Stimulated activated CD4-positive, alpha-beta T cell treated with anti-CD3 and anti-CD28 coated beads, TNF-alpha, amount 100 ng/mL, for 4 hours (primary cell): ENCODE results near the gene MLPH.

Experiments
- DNase-seq, 3 experiments: peaks; one replicate each; pipeline ENCODE4 v3.0.0-alpha.2; 2020; ENCODE audit warnings: low read depth in 3 of 3

The MLPH gene, protein sequence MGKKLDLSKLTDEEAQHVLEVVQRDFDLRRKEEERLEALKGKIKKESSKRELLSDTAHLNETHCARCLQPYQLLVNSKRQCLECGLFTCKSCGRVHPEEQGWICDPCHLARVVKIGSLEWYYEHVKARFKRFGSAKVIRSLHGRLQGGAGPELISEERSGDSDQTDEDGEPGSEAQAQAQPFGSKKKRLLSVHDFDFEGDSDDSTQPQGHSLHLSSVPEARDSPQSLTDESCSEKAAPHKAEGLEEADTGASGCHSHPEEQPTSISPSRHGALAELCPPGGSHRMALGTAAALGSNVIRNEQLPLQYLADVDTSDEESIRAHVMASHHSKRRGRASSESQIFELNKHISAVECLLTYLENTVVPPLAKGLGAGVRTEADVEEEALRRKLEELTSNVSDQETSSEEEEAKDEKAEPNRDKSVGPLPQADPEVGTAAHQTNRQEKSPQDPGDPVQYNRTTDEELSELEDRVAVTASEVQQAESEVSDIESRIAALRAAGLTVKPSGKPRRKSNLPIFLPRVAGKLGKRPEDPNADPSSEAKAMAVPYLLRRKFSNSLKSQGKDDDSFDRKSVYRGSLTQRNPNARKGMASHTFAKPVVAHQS

DNA sequence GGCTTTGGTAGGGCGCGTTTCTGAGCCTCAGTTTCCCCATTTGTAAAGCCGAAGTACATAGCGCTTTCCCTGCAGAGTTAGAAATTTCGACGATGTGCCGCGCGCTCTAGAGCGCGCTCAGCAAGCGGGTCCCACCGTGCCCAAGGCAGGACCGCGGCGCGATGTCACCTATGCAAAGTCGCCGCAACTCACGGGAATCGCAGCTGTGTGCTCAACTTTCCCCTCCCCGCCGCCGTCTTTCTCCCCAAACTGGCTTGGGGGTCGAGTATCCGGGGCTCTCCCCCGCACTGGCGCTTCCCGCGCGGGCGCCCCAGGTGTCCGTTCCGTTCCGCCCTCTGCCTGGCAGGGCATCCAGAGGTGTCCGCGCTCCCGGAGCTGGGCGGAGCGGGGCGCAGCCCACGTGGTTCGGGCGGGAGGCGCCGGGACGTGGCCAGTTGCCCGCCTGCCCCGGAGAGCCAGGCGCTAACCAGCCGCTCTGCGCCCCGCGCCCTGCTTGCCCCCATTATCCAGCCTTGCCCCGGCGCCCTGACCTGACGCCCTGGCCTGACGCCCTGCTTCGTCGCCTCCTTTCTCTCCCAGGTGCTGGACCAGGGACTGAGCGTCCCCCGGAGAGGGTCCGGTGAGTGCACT, at the start of gene MLPH:
TSS of gene MLPH (plus strand) at position 433 of the 630 bp plus-strand sequence. CDS start 6,176 bp downstream, outside the sequence.
- no peak for DNase-seq

DNA sequence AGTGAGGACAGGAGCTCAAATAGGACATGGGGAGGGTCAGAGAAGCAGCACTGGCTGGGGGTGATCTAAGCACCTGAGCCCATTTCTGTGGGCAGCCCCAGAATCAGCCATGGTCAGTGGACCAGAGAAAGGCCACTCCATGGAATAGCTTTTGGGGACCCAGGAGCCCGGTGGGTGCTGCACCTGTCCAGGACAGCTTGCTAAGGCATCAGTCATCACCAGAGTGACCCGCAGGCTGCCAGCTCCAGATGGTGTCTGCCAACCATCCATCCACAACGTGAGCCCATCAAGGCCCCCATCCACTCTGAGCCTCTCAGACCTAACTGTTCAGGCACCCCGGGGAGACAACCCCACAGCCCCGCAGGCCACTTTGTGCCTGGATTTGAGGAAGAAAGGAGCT, 49.5 kb upstream of the MLPH start:
- DNase-seq = no peak

DNA sequence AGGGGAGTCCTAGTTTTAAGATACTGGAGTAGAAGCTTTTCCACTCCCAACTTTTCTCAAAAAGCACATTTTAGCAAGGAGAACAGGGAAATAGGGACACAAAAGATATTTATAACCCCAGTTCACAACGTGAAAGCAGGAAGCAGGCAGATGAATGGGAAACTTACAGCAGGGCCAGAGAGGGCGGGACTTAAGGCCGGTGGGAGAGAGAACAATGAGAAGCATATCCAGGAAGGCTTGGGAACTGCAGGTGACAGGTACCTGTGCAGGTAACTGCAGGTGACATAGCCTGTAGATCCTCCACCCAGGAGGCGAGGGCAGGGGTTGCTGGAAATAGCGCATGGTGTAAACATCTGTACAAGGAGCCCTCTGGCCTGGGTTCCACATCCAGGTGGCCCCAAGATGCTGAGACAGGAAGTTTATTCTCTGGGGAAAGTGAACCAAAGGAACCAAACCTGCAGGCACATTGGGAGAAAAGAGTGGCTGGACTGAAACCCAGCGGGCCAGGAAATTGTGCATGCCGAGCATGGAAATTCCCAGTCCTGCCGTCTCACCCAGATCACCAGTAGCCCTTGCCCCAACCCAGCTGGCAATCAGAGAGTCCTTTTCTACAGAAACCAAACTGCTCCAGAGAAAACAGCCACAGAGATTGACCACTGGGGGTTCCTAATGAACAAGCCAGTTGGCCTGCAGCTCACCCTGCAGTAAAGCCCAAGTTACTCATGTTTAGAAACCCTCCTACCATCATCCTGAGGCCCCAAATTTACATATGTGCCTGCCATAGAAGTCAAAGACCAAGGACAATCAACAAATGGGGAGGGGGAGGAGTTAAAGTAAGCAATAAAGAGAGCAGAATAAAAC, 48.7 kb upstream of the MLPH start:
- no peak for DNase-seq

DNA sequence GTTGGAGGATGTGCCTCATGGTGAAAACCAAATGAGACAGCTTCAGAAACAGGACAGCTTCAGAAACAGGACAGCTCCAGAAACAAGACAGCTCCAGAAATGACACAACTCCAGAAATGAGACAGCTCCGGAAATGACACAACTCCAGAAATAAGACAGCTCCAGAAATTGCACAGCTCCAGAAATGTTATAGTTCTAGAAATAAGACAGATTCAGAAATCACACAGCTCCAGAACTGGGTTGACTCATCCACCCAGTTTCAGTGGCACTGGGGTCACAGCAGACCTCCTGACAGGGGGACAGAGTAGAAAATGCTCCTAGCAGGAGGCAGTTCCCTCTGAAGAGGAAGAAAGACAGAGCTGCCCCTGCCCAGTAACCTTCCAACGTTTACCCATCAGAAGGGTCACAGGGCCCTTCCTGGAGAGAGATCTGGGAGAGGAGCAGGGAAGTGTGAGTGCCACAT, 46.2 kb upstream of the MLPH start:
- DNase-seq = no peak

DNA sequence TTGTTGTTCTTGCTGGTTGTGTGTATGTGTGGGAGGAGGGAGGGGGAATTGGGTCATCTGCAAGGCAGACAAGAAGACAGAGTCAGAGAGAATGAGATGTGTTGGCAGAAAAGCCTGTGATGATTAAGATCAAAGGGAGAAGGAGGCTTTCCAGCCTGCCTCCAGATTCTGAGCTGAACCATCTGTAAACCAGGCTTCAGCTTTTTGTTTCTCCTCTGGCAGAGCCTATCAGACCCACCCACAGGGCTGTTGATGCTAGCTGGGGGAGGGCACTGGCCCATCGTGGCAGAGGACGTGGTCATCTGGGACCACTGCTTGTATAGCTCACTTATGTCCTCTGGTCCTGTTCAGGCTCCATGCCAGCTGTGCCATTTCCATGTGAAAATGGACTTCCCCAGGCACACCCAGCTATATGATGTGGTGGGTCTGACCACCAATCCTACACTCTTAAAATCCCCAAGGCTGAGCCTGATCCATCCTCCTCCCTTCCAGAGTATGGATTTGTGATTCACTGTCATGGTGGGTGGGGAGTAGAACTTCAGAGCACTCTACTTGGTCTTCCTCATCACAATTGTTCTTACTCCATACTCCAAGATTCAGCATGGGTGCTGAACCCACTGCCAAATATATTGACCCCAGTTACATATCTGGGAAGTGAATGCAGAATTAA, 45.3 kb upstream of the MLPH start:
- peak in 1 of 3 experiments; percentile 21 for DNase-seq

DNA sequence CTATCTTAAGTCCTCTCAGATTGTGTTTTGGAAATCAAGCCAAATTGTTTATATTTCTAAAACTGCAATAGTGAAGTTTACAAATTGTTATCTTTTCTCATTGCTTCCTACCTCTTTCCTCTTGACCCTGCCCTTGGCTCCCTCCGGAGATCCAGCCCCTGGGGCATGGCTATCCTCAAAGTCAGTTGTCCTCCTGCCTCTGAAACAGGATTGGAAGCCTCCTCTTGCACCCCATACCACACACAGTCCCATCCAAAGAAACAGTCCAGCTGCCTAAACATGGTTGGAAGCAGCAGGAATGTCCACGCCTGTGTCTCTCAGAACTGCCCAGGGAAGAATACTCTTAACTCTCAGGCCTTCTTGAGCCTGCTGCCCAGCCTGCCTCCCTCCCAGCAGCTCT, 43.0 kb upstream of the MLPH start:
- DNase-seq = no peak

DNA sequence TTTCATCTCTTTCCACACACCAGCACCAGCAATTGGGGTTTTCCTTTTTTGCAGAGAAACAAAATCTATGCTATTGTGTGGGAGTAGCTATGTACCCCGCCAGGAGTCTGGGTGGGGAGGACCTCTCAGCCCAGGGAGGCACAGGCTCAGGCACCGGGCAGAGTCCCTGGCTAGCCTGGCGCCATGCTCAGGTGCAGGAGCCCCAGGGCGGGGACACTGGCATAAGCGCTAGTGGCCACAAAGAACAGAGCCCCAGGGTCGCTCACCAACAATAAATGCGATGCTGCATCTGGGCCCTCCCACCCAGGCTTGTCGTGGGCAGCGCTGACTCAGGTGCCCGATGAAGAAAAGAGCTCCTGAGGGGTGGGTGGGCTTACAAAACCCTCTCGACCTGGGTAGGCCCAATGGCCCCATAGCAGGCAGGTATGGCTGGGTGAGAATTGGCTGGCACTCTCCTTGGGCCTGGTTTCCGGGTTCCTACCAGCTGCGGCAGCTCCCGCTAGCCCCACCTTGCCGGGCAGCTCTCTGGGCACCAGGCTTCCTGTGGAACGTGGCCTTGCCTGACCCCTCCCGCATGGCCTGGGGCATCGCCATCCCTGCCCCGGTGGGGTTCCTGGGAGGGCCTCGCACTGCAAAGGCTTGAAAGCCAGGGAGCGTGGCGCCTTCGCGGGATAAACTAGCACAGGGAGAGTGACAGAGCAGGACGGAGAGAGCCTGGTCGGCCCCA, 41.3 kb upstream of the MLPH start:
- DNase-seq = no peak

DNA sequence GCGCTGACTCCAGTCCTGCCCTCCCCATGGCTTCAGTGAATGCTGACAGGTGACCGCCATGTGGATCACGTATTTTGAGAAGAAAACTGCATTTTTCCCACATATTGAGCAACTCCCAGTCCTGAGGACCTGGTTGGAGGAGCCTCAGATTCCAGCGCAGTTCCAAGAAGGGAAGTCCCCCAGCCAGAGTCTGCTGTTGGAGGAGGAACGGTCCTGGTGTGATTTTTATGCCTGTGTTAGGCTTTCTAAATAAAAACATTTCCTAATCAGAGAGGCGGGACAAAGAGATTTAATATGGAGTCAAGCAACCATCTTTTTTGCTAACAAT, 40.7 kb upstream of the MLPH start:
- DNase-seq = no peak

DNA sequence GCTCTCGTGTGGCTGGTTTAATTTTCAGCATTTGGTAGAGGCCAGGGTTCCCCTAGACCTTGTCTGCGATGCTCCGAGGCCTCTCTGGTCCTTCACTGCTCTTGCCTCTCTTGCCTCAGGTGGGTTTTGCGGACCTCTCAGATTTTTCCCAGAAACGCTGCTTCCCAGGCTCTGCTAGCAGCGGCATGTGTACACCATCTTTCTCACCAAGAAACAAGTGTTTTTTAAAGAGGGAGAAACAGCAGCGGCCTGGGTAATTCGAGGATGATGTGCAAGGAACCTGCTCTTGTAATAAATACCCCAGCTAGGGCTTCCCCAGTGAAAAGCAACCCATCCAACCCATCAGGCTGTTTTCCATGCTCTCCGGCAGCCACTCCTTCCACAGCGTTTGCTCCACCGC, 39.6 kb upstream of the MLPH start:
- DNase-seq = no peak

DNA sequence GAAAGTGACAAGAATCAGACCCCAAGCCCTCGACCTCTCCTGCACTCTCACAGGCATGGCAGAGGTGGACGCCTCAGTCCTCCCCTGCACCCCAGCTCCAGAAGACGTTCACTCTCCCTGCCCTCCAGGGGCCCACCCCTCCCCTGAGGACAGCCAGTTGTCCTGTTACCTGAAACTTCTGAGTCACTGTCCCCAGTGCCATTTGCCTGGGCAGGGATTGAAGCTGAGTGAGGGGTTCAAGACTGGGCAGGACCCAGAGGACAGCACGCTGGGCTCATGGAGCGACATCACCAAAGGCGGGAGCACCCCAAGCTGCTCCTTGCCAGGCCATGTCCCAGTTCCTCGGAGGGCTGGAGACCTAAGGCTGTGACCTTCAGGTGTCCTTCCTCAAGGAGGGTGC, 38.9 kb upstream of the MLPH start:
- no peak for DNase-seq

DNA sequence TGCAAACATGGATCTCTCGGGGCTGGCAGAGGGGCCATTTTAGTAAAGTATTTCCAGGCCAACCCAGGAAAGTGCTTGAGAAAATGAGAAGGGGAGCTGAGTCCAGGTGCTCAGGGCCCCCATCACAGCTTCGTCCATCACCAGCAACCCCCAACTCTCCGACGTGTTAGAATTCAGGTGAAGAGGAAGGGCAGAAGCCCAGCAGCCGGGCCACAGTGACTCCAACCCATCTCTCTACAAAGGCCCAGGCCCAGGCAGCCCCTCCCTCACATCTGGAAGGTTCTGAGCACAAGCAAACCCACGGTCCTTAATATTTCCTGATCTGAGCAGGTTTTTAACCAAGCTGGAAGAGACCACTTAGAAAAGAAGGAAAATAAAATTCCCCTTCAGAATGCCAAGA, 38.4 kb upstream of the MLPH start:
- no peak for DNase-seq

DNA sequence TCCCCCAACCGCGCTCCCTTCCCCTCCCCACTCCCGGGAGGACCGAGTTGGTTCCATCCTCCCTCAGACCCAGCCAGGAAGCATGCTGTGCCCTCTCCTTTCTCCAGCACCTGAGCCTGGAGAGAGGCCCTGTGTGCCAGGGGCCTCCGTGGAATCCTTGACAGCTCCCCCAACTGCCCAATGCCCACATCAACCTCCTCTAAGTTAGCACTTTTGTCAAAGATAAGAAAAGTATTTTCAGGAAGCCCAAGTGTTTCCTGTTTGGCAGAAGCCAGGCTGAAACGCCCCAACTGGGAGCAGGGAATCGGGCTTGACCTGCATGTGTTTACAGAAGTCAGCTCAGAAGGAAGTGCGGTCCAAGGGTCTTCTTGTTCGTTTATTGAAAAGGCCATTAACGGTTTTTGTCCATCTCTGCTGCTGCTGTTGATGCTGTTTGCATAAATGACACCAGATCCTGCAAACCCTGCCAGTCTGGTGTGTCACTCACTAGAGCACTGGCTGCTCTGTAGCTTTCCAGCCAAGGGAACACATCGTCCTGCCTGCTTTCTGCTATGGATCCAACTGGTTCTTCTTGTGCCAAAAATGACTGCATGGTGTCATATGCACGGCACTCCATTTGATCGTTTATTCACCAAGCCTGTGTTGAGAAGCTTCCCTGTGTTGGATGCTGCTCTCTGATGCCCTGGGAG, 37.7 kb upstream of the MLPH start:
- no peak for DNase-seq

DNA sequence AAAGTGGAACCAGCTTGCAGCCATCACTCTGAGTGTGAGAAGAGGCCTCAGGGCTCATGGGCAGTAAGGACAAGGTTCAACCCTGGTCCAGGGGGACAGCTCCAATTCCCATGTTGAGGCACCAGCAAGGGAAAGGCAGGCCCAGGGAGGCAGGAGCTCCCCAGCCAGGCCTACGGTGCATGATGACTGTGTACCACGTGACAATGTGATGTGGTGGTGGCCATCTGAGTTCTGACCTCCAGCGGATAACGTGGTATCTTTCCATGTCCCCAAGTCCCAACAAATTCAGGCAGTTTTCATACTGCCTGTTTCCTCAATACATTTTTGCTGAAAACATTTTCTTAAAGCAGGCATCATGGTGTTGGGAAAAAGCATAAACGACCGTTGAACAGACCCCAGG, 36.9 kb upstream of the MLPH start:
- no peak for DNase-seq

DNA sequence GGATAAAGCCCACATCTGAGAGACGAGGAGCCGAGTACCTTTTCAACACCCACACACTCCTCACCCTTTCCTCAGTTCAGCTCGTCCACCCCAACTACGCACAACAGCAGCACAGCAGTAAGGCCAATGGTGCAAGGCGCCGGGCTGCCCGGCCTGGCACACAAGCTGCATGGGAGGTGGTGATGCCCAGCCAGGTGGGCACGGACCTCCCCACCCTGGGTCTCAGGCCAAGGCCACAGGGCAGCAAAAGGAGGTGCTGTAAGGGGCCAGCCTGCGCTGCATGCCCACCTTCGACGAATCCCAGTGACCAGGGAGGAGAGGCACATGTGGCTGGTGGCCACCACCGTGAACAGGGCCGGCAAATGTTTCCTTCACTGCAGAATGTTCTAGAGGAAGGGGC, 36.5 kb upstream of the MLPH start:
- no peak for DNase-seq

DNA sequence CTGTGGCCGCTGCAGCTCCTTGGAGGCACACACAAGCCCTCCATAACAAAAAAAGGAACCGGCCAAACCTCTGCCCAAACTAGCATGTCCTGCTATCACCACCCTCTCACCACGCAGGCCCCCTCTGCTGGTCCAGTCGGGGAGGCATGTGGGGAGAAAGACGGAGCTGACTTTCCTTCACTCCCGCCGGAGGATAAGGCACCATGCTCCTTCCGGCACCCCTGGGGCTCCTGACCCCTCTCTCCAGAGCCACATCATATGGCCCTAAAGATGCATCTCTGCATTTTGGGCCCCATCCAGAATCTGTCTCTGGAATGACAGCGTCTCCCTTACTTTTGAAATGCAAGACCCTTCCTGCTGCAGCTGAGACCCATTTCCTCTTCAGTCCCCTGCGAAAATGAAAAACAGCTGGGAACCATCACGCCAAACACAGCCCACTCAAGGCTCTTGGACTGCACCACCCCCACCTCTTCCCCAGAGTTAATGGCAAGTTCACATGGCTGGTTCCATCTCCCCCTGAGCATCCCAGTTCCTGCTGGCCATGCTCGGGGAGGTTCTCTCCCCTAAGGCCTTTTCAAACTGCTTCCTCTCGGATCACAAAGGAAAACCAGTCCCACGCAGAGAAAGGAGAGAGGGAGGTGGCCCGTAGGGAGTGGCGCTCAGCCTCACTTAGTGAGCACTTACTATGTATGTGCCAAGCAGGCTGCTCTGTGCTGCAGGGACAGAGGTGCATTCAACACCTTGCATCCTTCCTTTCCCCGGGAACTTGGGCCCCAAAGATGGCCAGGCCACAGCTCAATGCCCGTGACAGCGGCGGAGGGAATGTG, 35.2 kb upstream of the MLPH start:
- no peak for DNase-seq

DNA sequence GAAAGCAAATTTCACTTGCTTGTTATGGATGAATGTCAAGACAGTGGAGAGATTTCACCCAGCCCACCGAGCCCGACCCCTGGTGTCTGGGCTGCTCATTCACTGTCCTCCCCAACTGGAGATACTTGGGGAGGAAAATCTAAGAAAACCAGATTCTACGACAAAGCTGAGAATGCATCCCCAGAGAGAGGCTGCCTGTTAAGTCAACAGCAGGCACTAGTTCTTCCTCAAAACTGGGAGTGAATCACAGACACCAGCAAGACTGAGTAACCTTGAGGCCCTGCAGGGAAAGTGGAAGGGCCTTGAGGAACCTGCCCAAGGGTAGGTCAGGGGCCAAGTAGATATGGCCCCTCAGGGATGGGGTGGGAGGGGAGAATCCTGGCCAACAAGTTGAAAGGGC, 34.2 kb upstream of the MLPH start:
- DNase-seq = no peak

DNA sequence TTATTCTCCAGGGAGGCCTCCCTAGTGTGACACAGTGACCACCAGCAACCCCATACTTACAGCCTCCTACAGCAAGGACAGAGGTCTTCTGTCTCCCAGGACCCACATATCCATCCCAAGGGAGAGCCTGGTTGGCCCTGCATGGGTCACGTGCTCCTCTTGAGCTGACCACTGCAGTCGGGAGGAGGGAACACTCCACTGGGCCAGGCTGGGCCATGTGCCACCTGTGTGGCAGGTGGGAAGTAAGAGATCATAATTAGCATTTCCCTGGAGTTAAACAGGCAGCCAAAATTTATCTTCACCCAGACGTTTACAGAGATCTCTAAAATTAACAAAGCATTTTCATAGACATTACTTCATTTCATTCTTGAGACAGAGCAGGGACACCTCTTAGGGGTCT, 33.4 kb upstream of the MLPH start:
- no peak for DNase-seq

DNA sequence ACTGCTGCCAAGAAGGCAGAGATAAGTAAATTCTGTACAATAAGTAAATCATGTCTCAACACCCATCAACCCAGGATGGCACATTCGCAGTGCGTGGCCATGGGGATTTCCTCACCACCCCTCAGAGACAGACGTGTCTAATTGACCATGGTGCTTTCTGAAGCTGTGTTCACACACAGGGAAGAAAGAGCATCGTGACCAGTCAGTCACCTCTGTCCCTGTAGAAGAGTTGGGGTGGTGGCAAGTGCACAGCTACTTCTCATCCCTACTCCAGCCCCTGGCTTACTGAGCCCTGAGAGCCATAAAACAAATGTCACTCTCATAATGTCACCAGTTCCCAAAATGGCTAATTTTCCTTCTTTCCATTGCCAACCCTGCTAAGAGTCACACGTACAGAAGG, 31.3 kb upstream of the MLPH start:
- DNase-seq = no peak

DNA sequence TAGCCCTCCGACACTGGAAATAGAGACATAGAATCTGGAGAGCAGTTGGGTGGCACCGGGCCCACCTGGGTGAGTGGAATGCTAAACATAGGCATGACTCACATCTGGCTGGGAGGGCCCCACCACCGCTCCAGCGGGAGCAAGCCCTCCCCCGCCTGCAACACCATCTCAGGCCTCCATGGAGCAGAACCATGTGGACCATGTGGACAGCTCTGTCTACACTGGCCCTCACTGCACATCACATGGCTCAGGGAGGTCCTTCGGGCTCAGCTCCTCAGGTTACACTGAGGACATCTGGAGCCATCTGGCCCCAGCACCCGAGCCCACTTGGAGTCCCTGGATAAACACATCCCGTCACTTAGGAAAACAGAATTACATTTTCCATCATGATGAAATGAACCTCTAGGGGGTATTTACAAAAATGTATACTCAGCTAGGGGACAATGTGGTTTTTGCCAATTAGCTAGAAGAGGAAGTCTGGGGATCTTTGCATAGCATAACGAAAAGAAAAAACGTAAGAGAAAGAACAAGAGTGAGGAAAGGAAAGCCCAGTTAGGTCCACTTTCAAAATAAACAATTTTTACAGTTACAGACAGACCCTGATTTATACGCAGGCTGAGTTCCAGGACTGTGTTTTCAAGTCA, 30.7 kb upstream of the MLPH start:
- DNase-seq = no peak
